Neural cell (in vitro differentiated cells): ENCODE data around the gene TXNDC2. TPM values are rescaled to one million over a fixed set of nuclear protein-coding genes. Genes with fewer than 3 reads are reported as not detected.

ENCODE experiments used
- H2AFZ ChIP-seq: fragments of 200-600, 300-800 bp; sonication (generic), shearing (Covaris generic); 2 replicates; pipeline ENCODE4 v1.6.0; 2014; ENCODE audit warnings: low read depth, mild to moderate bottlenecking, antibody characterized with exemption, low read length, moderate library complexity
- H3F3A ChIP-seq: fragments of 200-600 bp; shearing (Covaris generic); 2 replicates; pipeline ENCODE4 v1.6.1; 2016; ENCODE audit warnings: mild to moderate bottlenecking, moderate library complexity, mixed read lengths, antibody characterized with exemption, low read length; ENCODE audit not compliant: insufficient read depth, poor library complexity, severe bottlenecking
- H3K27ac ChIP-seq: fragments of 200-600, 300-800 bp; sonication (generic), shearing (Covaris generic); 2 replicates; pipeline ENCODE4 v1.5.1; 2014; ENCODE audit warnings: mild to moderate bottlenecking, low read length, moderate library complexity
- H3K27me3 ChIP-seq: fragments of 300-800, 200-600 bp; sonication (generic), shearing (Covaris generic); 2 replicates; pipeline ENCODE4 v1.6.0; 2014; ENCODE audit warnings: mild to moderate bottlenecking, low read depth, low read length, moderate library complexity; ENCODE audit not compliant: insufficient read depth
- H3K36me3 ChIP-seq: fragments of 300-800, 200-600 bp; sonication (generic), shearing (Covaris generic); 2 replicates; pipeline ENCODE4 v1.5.1; 2014; ENCODE audit warnings: mild to moderate bottlenecking, antibody characterized with exemption, low read length, moderate library complexity; ENCODE audit not compliant: insufficient read depth
- H3K4me2 ChIP-seq: fragments of 300-800, 200-600 bp; sonication (generic), shearing (Covaris generic); 2 replicates; pipeline ENCODE4 v1.6.0; 2014; ENCODE audit warnings: mild to moderate bottlenecking, low read length
- H3K4me3 ChIP-seq: fragments of 300-800, 200-600 bp; sonication (generic), shearing (Covaris generic); 2 replicates; pipeline ENCODE4 v1.5.1; 2014; ENCODE audit warnings: mild to moderate bottlenecking, low read length, moderate library complexity
- H3K79me2 ChIP-seq: fragments of 200-600 bp; shearing (Covaris generic); replicated peaks from 2 replicates; pipeline ENCODE4 v1.6.0; 2014; ENCODE audit warnings: mild to moderate bottlenecking, low read length, moderate library complexity; ENCODE audit not compliant: insufficient read depth
- H3K9ac ChIP-seq: fragments of 300-800, 200-600 bp; sonication (generic), shearing (Covaris generic); 2 replicates; pipeline ENCODE4 v1.6.1; 2016; ENCODE audit warnings: mild to moderate bottlenecking, low read length, mixed read lengths
- H3K9me2 ChIP-seq: fragments of 200-600 bp; shearing (Covaris generic); 2 replicates; pipeline ENCODE4 v1.6.1; 2016; ENCODE audit warnings: mild to moderate bottlenecking, low read length, mixed read lengths; ENCODE audit not compliant: insufficient read depth
- H3K9me3 ChIP-seq: fragments of 200-600, 300-800 bp; sonication (generic), shearing (Covaris generic); 2 replicates; pipeline ENCODE4 v1.6.1; 2016; ENCODE audit warnings: mild to moderate bottlenecking, mixed run types, low read length, moderate library complexity, mixed read lengths
- H4K20me1 ChIP-seq: fragments of 200-600 bp; shearing (Covaris generic); 2 replicates; pipeline ENCODE4 v1.6.1; 2016; ENCODE audit warnings: mild to moderate bottlenecking, mixed run types; ENCODE audit not compliant: insufficient read depth
- EP300 ChIP-seq: fragments of 450-650 bp; conservative IDR thresholded peaks from 2 replicates; pipeline ENCODE4 v1.6.1; 2014; ENCODE audit warnings: antibody characterized with exemption, mild to moderate bottlenecking, moderate library complexity; ENCODE audit not compliant: poor library complexity, severe bottlenecking
- EZH2 ChIP-seq: fragments of 200-600, 300-800 bp; shearing (Covaris generic), sonication (generic); IDR thresholded peaks from 2 replicates; pipeline ENCODE4 v1.6.1; 2014; ENCODE audit warnings: antibody characterized with exemption, low read length, borderline replicate concordance, mild to moderate bottlenecking; ENCODE audit not compliant: insufficient read depth, poor library complexity, severe bottlenecking
- MXI1 ChIP-seq: fragments of 450-650 bp; conservative IDR thresholded peaks from 2 replicates; pipeline ENCODE4 v1.6.1; 2014; ENCODE audit warnings: antibody characterized with exemption, mild to moderate bottlenecking; ENCODE audit not compliant: poor library complexity, severe bottlenecking
- POLR2AphosphoS5 ChIP-seq: IDR thresholded peaks from 2 replicates; pipeline ENCODE4 v1.6.1; 2012
- RAD21 ChIP-seq: fragments of 450-650 bp; conservative IDR thresholded peaks from 2 replicates; pipeline ENCODE4 v1.6.1; 2014; ENCODE audit warnings: antibody characterized with exemption, mild to moderate bottlenecking, moderate library complexity
- SMC3 ChIP-seq: fragments of 450-650 bp; conservative IDR thresholded peaks from 2 replicates; pipeline ENCODE4 v1.6.1; 2014; ENCODE audit warnings: antibody characterized with exemption, mild to moderate bottlenecking, moderate library complexity; ENCODE audit not compliant: poor library complexity
- TAF1 ChIP-seq: IDR thresholded peaks from 2 replicates; pipeline ENCODE4 v1.6.1; 2012; ENCODE audit warnings: low read depth
- polyA plus RNA-seq: library from polyadenylated mRNA; depleted of rRNA; stranded (reverse); fragments of >200 nt; gene quantifications from 2 replicates; pipeline ENCODE4 v1.2.3, GENCODE V29; 2014
- TF ChIP-seq, protein P1 (sequence below): IDR thresholded peaks from 2 replicates; pipeline ENCODE4 v1.6.1; 2012; ENCODE audit warnings: borderline replicate concordance
- TF ChIP-seq, protein P2 (sequence below): fragments of 450-650 bp; IDR thresholded peaks from 2 replicates; pipeline ENCODE4 v1.5.1; 2014; ENCODE audit warnings: antibody characterized with exemption, mild to moderate bottlenecking, moderate library complexity; ENCODE audit not compliant: poor library complexity, severe bottlenecking

Gene TXNDC2
- polyA plus RNA-seq, 1 donor from 2014 or later: 0.41 TPM

DNA sequence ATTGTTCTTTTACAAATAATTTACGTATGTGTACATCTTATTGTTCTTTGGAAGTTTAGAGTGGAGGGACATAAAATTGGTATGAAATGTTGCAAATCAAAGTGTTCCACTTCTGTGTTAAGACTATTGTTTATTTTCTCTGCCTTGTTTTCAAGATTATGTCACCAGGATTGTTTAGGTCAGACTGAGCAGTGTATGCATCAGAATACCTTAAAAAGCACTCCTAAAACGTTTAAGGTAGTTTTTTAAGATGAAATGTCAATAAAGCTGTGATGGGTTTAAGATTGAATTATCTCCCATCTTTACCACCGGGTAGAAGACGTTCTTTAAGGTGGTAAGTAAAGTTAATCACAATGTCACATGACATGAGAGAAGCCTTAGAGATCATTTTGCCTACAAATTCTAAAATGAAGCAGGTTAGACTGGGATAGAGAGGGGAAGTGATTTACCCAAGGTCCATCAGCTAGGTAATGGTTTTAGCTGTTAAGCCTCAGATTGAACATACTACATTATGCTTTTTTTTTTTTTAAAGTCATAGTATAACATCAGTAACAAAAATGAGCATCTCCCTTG is 38.7 kb downstream of the TXNDC2 start:
- no peak overlapping the region for H3K9ac ChIP-seq
- TF ChIP-seq, protein P1, sequence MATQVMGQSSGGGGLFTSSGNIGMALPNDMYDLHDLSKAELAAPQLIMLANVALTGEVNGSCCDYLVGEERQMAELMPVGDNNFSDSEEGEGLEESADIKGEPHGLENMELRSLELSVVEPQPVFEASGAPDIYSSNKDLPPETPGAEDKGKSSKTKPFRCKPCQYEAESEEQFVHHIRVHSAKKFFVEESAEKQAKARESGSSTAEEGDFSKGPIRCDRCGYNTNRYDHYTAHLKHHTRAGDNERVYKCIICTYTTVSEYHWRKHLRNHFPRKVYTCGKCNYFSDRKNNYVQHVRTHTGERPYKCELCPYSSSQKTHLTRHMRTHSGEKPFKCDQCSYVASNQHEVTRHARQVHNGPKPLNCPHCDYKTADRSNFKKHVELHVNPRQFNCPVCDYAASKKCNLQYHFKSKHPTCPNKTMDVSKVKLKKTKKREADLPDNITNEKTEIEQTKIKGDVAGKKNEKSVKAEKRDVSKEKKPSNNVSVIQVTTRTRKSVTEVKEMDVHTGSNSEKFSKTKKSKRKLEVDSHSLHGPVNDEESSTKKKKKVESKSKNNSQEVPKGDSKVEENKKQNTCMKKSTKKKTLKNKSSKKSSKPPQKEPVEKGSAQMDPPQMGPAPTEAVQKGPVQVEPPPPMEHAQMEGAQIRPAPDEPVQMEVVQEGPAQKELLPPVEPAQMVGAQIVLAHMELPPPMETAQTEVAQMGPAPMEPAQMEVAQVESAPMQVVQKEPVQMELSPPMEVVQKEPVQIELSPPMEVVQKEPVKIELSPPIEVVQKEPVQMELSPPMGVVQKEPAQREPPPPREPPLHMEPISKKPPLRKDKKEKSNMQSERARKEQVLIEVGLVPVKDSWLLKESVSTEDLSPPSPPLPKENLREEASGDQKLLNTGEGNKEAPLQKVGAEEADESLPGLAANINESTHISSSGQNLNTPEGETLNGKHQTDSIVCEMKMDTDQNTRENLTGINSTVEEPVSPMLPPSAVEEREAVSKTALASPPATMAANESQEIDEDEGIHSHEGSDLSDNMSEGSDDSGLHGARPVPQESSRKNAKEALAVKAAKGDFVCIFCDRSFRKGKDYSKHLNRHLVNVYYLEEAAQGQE: no peak
- TF ChIP-seq EP300: no peak
- no peak for TF ChIP-seq TAF1
- no peak for TF ChIP-seq EZH2
- no peak for TF ChIP-seq RAD21
- TF ChIP-seq MXI1: no peak
- TF ChIP-seq, protein P2, sequence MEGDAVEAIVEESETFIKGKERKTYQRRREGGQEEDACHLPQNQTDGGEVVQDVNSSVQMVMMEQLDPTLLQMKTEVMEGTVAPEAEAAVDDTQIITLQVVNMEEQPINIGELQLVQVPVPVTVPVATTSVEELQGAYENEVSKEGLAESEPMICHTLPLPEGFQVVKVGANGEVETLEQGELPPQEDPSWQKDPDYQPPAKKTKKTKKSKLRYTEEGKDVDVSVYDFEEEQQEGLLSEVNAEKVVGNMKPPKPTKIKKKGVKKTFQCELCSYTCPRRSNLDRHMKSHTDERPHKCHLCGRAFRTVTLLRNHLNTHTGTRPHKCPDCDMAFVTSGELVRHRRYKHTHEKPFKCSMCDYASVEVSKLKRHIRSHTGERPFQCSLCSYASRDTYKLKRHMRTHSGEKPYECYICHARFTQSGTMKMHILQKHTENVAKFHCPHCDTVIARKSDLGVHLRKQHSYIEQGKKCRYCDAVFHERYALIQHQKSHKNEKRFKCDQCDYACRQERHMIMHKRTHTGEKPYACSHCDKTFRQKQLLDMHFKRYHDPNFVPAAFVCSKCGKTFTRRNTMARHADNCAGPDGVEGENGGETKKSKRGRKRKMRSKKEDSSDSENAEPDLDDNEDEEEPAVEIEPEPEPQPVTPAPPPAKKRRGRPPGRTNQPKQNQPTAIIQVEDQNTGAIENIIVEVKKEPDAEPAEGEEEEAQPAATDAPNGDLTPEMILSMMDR: no peak
- no peak for TF ChIP-seq POLR2AphosphoS5
- TF ChIP-seq SMC3: no peak
- H3K4me2 ChIP-seq: no peak overlapping the region
- no peaks in the 10 kb centered on the region for H3F3A ChIP-seq
- H3K4me3 ChIP-seq: no peak overlapping the region
- no peaks in the 10 kb centered on the region for H3K36me3 ChIP-seq
- no peak overlapping the region for H2AFZ ChIP-seq
- H3K9me3 ChIP-seq: no peaks in the 10 kb centered on the region
- no peaks in the 10 kb centered on the region for H3K9me2 ChIP-seq
- H4K20me1 ChIP-seq: peaks cover 25% of the 10 kb centered on the region
- no peaks in the 10 kb centered on the region for H3K27me3 ChIP-seq
- H3K27ac ChIP-seq: no peak overlapping the region
- H3K79me2 ChIP-seq: peaks cover 100% of the 10 kb centered on the region

DNA sequence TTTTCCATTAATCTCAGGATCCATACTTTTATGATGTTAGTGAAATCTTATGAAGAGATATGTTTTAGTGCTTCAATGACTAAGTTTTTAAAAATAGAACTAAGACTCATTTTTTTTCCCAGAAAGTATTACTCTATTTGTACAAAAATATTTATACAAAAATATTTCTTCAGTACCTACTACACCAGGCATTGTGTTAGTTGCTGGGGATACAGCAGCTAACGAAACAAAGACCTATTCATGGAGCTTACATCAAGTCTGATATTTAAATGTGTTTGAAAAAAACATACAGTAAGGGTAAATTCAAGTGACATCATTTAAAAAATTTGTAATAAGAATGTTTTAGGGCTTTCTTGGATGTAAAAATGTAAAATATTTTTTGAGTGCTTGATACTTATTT is 39.6 kb downstream of the TXNDC2 start:
- no peak overlapping the region for H2AFZ ChIP-seq
- H3K9me3 ChIP-seq: no peaks in the 10 kb centered on the region
- H3K27ac ChIP-seq: no peak overlapping the region
- peaks cover 100% of the 10 kb centered on the region for H3K79me2 ChIP-seq
- H3F3A ChIP-seq: no peaks in the 10 kb centered on the region
- H3K9ac ChIP-seq: no peak overlapping the region
- H4K20me1 ChIP-seq: peaks cover 24% of the 10 kb centered on the region
- no peaks in the 10 kb centered on the region for H3K27me3 ChIP-seq
- H3K9me2 ChIP-seq: no peaks in the 10 kb centered on the region
- H3K4me2 ChIP-seq: no peak overlapping the region
- H3K4me3 ChIP-seq: no peak overlapping the region
- no peaks in the 10 kb centered on the region for H3K36me3 ChIP-seq
- TF ChIP-seq RAD21: no peak
- TF ChIP-seq TAF1: no peak
- no peak for TF ChIP-seq MXI1
- no peak for TF ChIP-seq EP300
- no peak for TF ChIP-seq EZH2
- TF ChIP-seq, protein P2: no peak
- TF ChIP-seq POLR2AphosphoS5: no peak
- TF ChIP-seq, protein P1: no peak
- TF ChIP-seq SMC3: no peak
